ENCODE measurements around the gene ZMYND15. TPM values are rescaled to one million over a fixed set of nuclear protein-coding genes. Genes with fewer than 3 reads are reported as not detected.

Gene ZMYND15
- total and polyA plus RNA-seq, 3 donors from 2014 or later, result 23.7 to 78.7 (median 25.2) TPM

DNA sequence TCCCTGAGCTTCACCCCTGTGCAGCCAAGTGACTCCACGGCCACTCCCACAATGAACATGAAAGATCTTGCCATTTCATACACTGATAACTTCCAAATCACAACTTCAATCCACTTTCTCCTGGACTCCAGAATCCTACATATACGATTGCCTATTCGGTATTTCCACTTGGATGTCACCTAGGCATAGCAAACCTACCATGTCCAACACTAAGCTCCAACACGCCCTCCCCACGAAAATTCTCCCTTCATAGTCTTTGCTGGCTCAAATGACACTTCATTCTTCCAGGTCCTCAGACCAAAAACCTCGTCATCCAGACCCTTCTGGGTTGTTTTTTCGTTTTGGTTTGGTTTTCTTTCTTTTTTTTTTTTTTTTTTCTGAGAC is 51.1 kb downstream of the ZMYND15 start:
- no peaks in the 10 kb centered on the region for H3K27me3 ChIP-seq
- H3K4me1 ChIP-seq, result peaks cover 24% of the 10 kb centered on the region
- DNase-seq, result no peak
- TF ChIP-seq CTCF (IDR thresholded peaks at IDR 0.05) (no peak), POLR2A (IDR thresholded peaks at IDR 0.05) (no peak)
- 23 to 26% methylated on average over 7 of the region's 7 CpGs for WGBS, 2 donors
- H3K27ac ChIP-seq, result peak overlapping the region; percentile 71 to 91
- peak overlapping the region; percentile 59 to 72 for H3K4me3 ChIP-seq
- no peaks in the 10 kb centered on the region for H3K36me3 ChIP-seq (ENCODE audit: low read depth, missing control alignments)
- intact Hi-C loops (cut with DNase I; ENCODE audit: low total_unique reads), result loop anchor here (5.0 kb wide), 1 partner anchor 97 kb away; no protein-coding TSS in a partner anchor
- no peaks in the 10 kb centered on the region for H3K9me3 ChIP-seq

GRCh38 chr17:4795168-4795567 is 55.5 kb downstream of the ZMYND15 start:
- H3K36me3 ChIP-seq (ENCODE audit: low read depth, missing control alignments), result no peaks in the 10 kb centered on the region
- H3K4me1 ChIP-seq, result peaks cover 4% of the 10 kb centered on the region
- DNase-seq, result no peak
- peak overlapping the region in 1 of 2 donors; percentile 79 for H3K4me3 ChIP-seq
- peak overlapping the region in 1 of 2 donors; percentile 85 for H3K27ac ChIP-seq
- WGBS, 2 donors, result 71 to 81% methylated on average over 1 of the region's 1 CpG
- no peak for TF ChIP-seq CTCF (IDR thresholded peaks at IDR 0.05)
- TF ChIP-seq POLR2A (IDR thresholded peaks at IDR 0.05), result no peak
- intact Hi-C loops (cut with DNase I; ENCODE audit: low total_unique reads), result no loop called here
- no peaks in the 10 kb centered on the region for H3K27me3 ChIP-seq
- H3K9me3 ChIP-seq, result no peaks in the 10 kb centered on the region

Other genes with a start within 250 kb of the ZMYND15 start
- gene SPNS2, start 241.0 kb upstream of the ZMYND15 start, total RNA-seq, result 1 to 10 TPM; 6.7 to 8.0 TPM
- 11.5 TPM for gene SPNS2, start 241.0 kb upstream of the ZMYND15 start, polyA plus RNA-seq (ENCODE audit: insufficient read depth, low read depth, low replicate concordance)
- gene MYBBP1A, start 184.4 kb upstream of the ZMYND15 start, total RNA-seq, result 10 to 100 TPM; 74.1 to 78.9 TPM
- gene MYBBP1A, start 184.4 kb upstream of the ZMYND15 start, polyA plus RNA-seq (ENCODE audit: insufficient read depth, low read depth, low replicate concordance), result 32.9 TPM
- gene GGT6, start 179.3 kb upstream of the ZMYND15 start, total RNA-seq, result 1 to 10 TPM; 3.8 to 5.9 TPM
- gene GGT6, start 179.3 kb upstream of the ZMYND15 start, polyA plus RNA-seq (ENCODE audit: insufficient read depth, low read depth, low replicate concordance), result 2.5 TPM
- gene SMTNL2, start 155.3 kb upstream of the ZMYND15 start, total RNA-seq, result 1 to 10 TPM; 2.6 to 4.3 TPM
- gene SMTNL2, start 155.3 kb upstream of the ZMYND15 start, polyA plus RNA-seq (ENCODE audit: insufficient read depth, low read depth, low replicate concordance), result 6.9 TPM
- gene ALOX15, start 98.2 kb upstream of the ZMYND15 start, total RNA-seq, result 1 to 10 TPM; 1.3 to 2.4 TPM
- 5.2 TPM for gene ALOX15, start 98.2 kb upstream of the ZMYND15 start, polyA plus RNA-seq (ENCODE audit: insufficient read depth, low read depth, low replicate concordance)
- gene PELP1, start 35.7 kb upstream of the ZMYND15 start, total RNA-seq, result 10 to 100 TPM; 88.0 to 88.1 TPM
- gene PELP1, start 35.7 kb upstream of the ZMYND15 start, polyA plus RNA-seq (ENCODE audit: insufficient read depth, low read depth, low replicate concordance), result 74.4 TPM
- 10 to 100 TPM; 13.5 to 19.5 TPM for gene ARRB2, start 29.2 kb upstream of the ZMYND15 start, total RNA-seq
- 23.0 TPM for gene ARRB2, start 29.2 kb upstream of the ZMYND15 start, polyA plus RNA-seq (ENCODE audit: insufficient read depth, low read depth, low replicate concordance)
- gene MED11, start 8.4 kb upstream of the ZMYND15 start, total RNA-seq, result 10 to 100 TPM; 28.7 to 33.7 TPM
- gene MED11, start 8.4 kb upstream of the ZMYND15 start, polyA plus RNA-seq (ENCODE audit: insufficient read depth, low read depth, low replicate concordance), result 24.6 TPM
- 100 to 1,000 TPM in 1 of 2 donors, 10 to 100 TPM in 1; 53.0 to 172 TPM for gene CXCL16, start 95 bp downstream of the ZMYND15 start, total RNA-seq
- gene CXCL16, start 95 bp downstream of the ZMYND15 start, polyA plus RNA-seq (ENCODE audit: insufficient read depth, low read depth, low replicate concordance), result 201 TPM
- gene TM4SF5, start 32.1 kb downstream of the ZMYND15 start, total RNA-seq, result 1 to 10 TPM in 1 of 2 donors, not detected in 1; 1.5 TPM
- gene TM4SF5, start 32.1 kb downstream of the ZMYND15 start, polyA plus RNA-seq (ENCODE audit: insufficient read depth, low read depth, low replicate concordance), result not detected
- gene VMO1, start 46.5 kb downstream of the ZMYND15 start, total RNA-seq, result 1 to 10 TPM in 1 of 2 donors, under 1 TPM in 1; 0.62 to 1.3 TPM
- 0.98 TPM for gene VMO1, start 46.5 kb downstream of the ZMYND15 start, polyA plus RNA-seq (ENCODE audit: insufficient read depth, low read depth, low replicate concordance)
- not detected for gene GLTPD2, start 49.1 kb downstream of the ZMYND15 start, total RNA-seq
- gene GLTPD2, start 49.1 kb downstream of the ZMYND15 start, polyA plus RNA-seq (ENCODE audit: insufficient read depth, low read depth, low replicate concordance), result not detected
- 100 to 1,000 TPM; 101 to 138 TPM for gene PSMB6, start 56.3 kb downstream of the ZMYND15 start, total RNA-seq
- 191 TPM for gene PSMB6, start 56.3 kb downstream of the ZMYND15 start, polyA plus RNA-seq (ENCODE audit: insufficient read depth, low read depth, low replicate concordance)
- gene PLD2, start 67.3 kb downstream of the ZMYND15 start, total RNA-seq, result 10 to 100 TPM; 17.5 to 31.2 TPM
- 11.0 TPM for gene PLD2, start 67.3 kb downstream of the ZMYND15 start, polyA plus RNA-seq (ENCODE audit: insufficient read depth, low read depth, low replicate concordance)
- gene MINK1, start 93.5 kb downstream of the ZMYND15 start, total RNA-seq, result 100 to 1,000 TPM; 135 to 142 TPM
- 77.4 TPM for gene MINK1, start 93.5 kb downstream of the ZMYND15 start, polyA plus RNA-seq (ENCODE audit: insufficient read depth, low read depth, low replicate concordance)
- gene C17orf107, start 159.7 kb downstream of the ZMYND15 start, total RNA-seq, result 1 to 10 TPM; 2.8 to 4.1 TPM
- gene C17orf107, start 159.7 kb downstream of the ZMYND15 start, polyA plus RNA-seq (ENCODE audit: insufficient read depth, low read depth, low replicate concordance), result 1.5 TPM
- 1 to 10 TPM; 1.4 to 2.6 TPM for gene CHRNE, start 163.3 kb downstream of the ZMYND15 start, total RNA-seq
- gene CHRNE, start 163.3 kb downstream of the ZMYND15 start, polyA plus RNA-seq (ENCODE audit: insufficient read depth, low read depth, low replicate concordance), result 1.4 TPM
- under 1 TPM; 0.12 to 0.47 TPM for gene GP1BA, start 192.4 kb downstream of the ZMYND15 start, total RNA-seq
- 0.88 TPM for gene GP1BA, start 192.4 kb downstream of the ZMYND15 start, polyA plus RNA-seq (ENCODE audit: insufficient read depth, low read depth, low replicate concordance)
- gene SLC25A11, start 200.2 kb downstream of the ZMYND15 start, total RNA-seq, result 10 to 100 TPM; 23.7 to 25.9 TPM
- 24.3 TPM for gene SLC25A11, start 200.2 kb downstream of the ZMYND15 start, polyA plus RNA-seq (ENCODE audit: insufficient read depth, low read depth, low replicate concordance)
- gene RNF167, start 200.4 kb downstream of the ZMYND15 start, total RNA-seq, result 100 to 1,000 TPM; 110 to 111 TPM
- gene RNF167, start 200.4 kb downstream of the ZMYND15 start, polyA plus RNA-seq (ENCODE audit: insufficient read depth, low read depth, low replicate concordance), result 211 TPM
- gene PFN1, start 208.7 kb downstream of the ZMYND15 start, total RNA-seq, result 100 to 1,000 TPM; 257 to 349 TPM
- 244 TPM for gene PFN1, start 208.7 kb downstream of the ZMYND15 start, polyA plus RNA-seq (ENCODE audit: insufficient read depth, low read depth, low replicate concordance)
- gene ENO3, start 211.3 kb downstream of the ZMYND15 start, total RNA-seq, result 10 to 100 TPM; 16.4 to 17.2 TPM
- 29.9 TPM for gene ENO3, start 211.3 kb downstream of the ZMYND15 start, polyA plus RNA-seq (ENCODE audit: insufficient read depth, low read depth, low replicate concordance)
- gene SPAG7, start 228.0 kb downstream of the ZMYND15 start, total RNA-seq, result 10 to 100 TPM; 54.9 to 66.1 TPM
- 79.5 TPM for gene SPAG7, start 228.0 kb downstream of the ZMYND15 start, polyA plus RNA-seq (ENCODE audit: insufficient read depth, low read depth, low replicate concordance)
- gene CAMTA2, start 247.8 kb downstream of the ZMYND15 start, total RNA-seq, result 10 to 100 TPM; 22.4 to 51.3 TPM
- 59.3 TPM for gene CAMTA2, start 247.8 kb downstream of the ZMYND15 start, polyA plus RNA-seq (ENCODE audit: insufficient read depth, low read depth, low replicate concordance)